Activated T-helper 1 cell treated with Interleukin-2 at 50 U/mL for 16 hours (primary cell): ENCODE results near the gene SNW1.
A peak's percentile ranks its signal among the peaks of the same experiment; 100 is the strongest.
"Not testable (repeated sequence)": the region's sequence is repeated elsewhere in the genome, so short reads cannot be mapped to it uniquely, and the experiment has no call there.

Source experiments
- DNase-seq: peaks from one replicate; pipeline ENCODE4 v3.0.0-alpha.2; 2020; ENCODE audit warnings: low read depth

SNW1 gene

GRCh38 chr14:77747425-77747824 lies 13.5 kb downstream of the SNW1 start:
- not testable (repeated sequence) for DNase-seq

GRCh38 chr14:77746064-77746702 lies 14.8 kb downstream of the SNW1 start:
- no peak for DNase-seq

GRCh38 chr14:77741438-77741837 lies 19.5 kb downstream of the SNW1 start:
- DNase-seq: no peak

GRCh38 chr14:77738559-77739250 lies 22.3 kb downstream of the SNW1 start:
- DNase-seq: no peak

GRCh38 chr14:77730976-77731497 lies 29.9 kb downstream of the SNW1 start:
- no peak for DNase-seq

- no peak for DNase-seq
Observed at GRCh38 chr14:77722301-77722700, 38.7 kb downstream of the SNW1 start.

GRCh38 chr14:77721437-77721836 lies 39.5 kb downstream of the SNW1 start:
- no peak for DNase-seq

GRCh38 chr14:77717608-77718305 lies 43.2 kb downstream of the SNW1 start:
- no peak for DNase-seq

GRCh38 chr14:77714926-77715325 lies 46.0 kb downstream of the SNW1 start:
- DNase-seq: no peak

- no peak for DNase-seq
Observed at GRCh38 chr14:77710364-77710763, 50.6 kb downstream of the SNW1 start.

GRCh38 chr14:77709412-77709811 lies 51.5 kb downstream of the SNW1 start:
- no peak for DNase-seq

- DNase-seq: no peak
Observed at GRCh38 chr14:77708749-77709148, 52.2 kb downstream of the SNW1 start.

GRCh38 chr14:77707724-77708408 lies 53.1 kb downstream of the SNW1 start, which contains the start of the genes ALKBH1 and SLIRP:
ALKBH1 (minus strand) TSS chr14:77708023; CDS start chr14:77708004, 19 bp downstream.
SLIRP (plus strand) TSS chr14:77708103; CDS start chr14:77708112, 9 bp downstream.
- peak; percentile 79 for DNase-seq

- no peak for DNase-seq
Observed at GRCh38 chr14:77707355-77707723, 53.6 kb downstream of the SNW1 start.

GRCh38 chr14:77691259-77691658 lies 69.7 kb downstream of the SNW1 start:
- DNase-seq: no peak

- DNase-seq: no peak
Observed at GRCh38 chr14:77682158-77682553, 78.8 kb downstream of the SNW1 start.

GRCh38 chr14:77681196-77682157 lies 79.5 kb downstream of the SNW1 start:
- DNase-seq: no peak

GRCh38 chr14:77674931-77675330 lies 86.0 kb downstream of the SNW1 start:
- DNase-seq: no peak

- DNase-seq: no peak
Observed at GRCh38 chr14:77673193-77673592, 87.8 kb downstream of the SNW1 start.
